Choroid plexus epithelial cell (primary cell): ENCODE measurements around the gene RBMS3.

ENCODE experiments used
- DNase-seq: peaks from one replicate; pipeline ENCODE4 v3.0.0-alpha.2; 2010; ENCODE audit warnings: low read depth
- H3K4me3 ChIP-seq: 2 replicates; pipeline ENCODE4 v1.5.1; 2011; ENCODE audit warnings: low read depth, mild to moderate bottlenecking, control low read depth, low read length, moderate library complexity
- CTCF ChIP-seq: conservative IDR thresholded peaks from 2 replicates; pipeline ENCODE4 v1.5.1; 2011; ENCODE audit warnings: low read depth, mild to moderate bottlenecking, control low read depth, inconsistent platforms, low read length, moderate library complexity

RBMS3 gene

GRCh38 chr3:29581311-29581710, 300.4 kb downstream of the RBMS3 start:
- no peak for DNase-seq
- H3K4me3 ChIP-seq = no peak overlapping the region
- no peak for TF ChIP-seq CTCF

GRCh38 chr3:29582273-29582672, 301.4 kb downstream of the RBMS3 start:
- DNase-seq = no peak
- no peak overlapping the region for H3K4me3 ChIP-seq
- no peak for TF ChIP-seq CTCF

- no peak for TF ChIP-seq CTCF
Observed at GRCh38 chr3:29583861-29584260, 303.0 kb downstream of the RBMS3 start.

GRCh38 chr3:29585368-29585767, 304.5 kb downstream of the RBMS3 start:
- no peak overlapping the region for H3K4me3 ChIP-seq
- TF ChIP-seq CTCF = no peak
- no peak for DNase-seq

More at GRCh38 chr3:29583861-29584260, 303.0 kb downstream of the RBMS3 start:
- peak; percentile 33 for DNase-seq
- H3K4me3 ChIP-seq = no peak overlapping the region

- no peak for TF ChIP-seq CTCF
- no peak overlapping the region for H3K4me3 ChIP-seq
- no peak for DNase-seq
Observed at GRCh38 chr3:29587340-29587739, 306.5 kb downstream of the RBMS3 start.

- TF ChIP-seq CTCF = no peak
Observed at GRCh38 chr3:29590012-29590411, 309.1 kb downstream of the RBMS3 start.

GRCh38 chr3:29590461-29590860, 309.6 kb downstream of the RBMS3 start:
- H3K4me3 ChIP-seq = no peak overlapping the region
- DNase-seq = no peak
- TF ChIP-seq CTCF = no peak

More at GRCh38 chr3:29590012-29590411, 309.1 kb downstream of the RBMS3 start:
- H3K4me3 ChIP-seq = no peak overlapping the region
- DNase-seq = no peak
